GM19455 (cell line): ENCODE measurements around the gene TRIM26.

Experiments
- ATAC-seq: cut with Tn5 transposase; IDR thresholded peaks from one replicate; pipeline ENCODE4 v1.9.1; 2021; ENCODE audit not compliant: unreplicated experiment

TRIM26 gene

GRCh38 chr6:30211306-30211705, 1.9 kb downstream of the TRIM26 start:
- ATAC-seq = no peak

GRCh38 chr6:30207619-30208295, 5.4 kb downstream of the TRIM26 start:
- ATAC-seq = no peak

- no peak for ATAC-seq
Measured at GRCh38 chr6:30206799-30207618, 6.2 kb downstream of the TRIM26 start.

GRCh38 chr6:30206152-30206551, 7.1 kb downstream of the TRIM26 start:
- ATAC-seq = no peak

GRCh38 chr6:30204116-30204515, 9.1 kb downstream of the TRIM26 start:
- ATAC-seq = no peak

GRCh38 chr6:30202366-30202765, 10.8 kb downstream of the TRIM26 start:
- no peak for ATAC-seq

- ATAC-seq = no peak
Measured at GRCh38 chr6:30200551-30201281, 12.5 kb downstream of the TRIM26 start.

- ATAC-seq = no peak
Measured at GRCh38 chr6:30198166-30199084, 14.8 kb downstream of the TRIM26 start.

GRCh38 chr6:30196376-30196775, 16.8 kb downstream of the TRIM26 start:
- no peak for ATAC-seq

GRCh38 chr6:30195951-30196350, 17.3 kb downstream of the TRIM26 start:
- no peak for ATAC-seq

GRCh38 chr6:30194797-30195690, 18.2 kb downstream of the TRIM26 start:
- no peak for ATAC-seq

- no peak for ATAC-seq
Measured at GRCh38 chr6:30192076-30192475, 21.1 kb downstream of the TRIM26 start.

- ATAC-seq = no peak
Measured at GRCh38 chr6:30188541-30188940, 24.7 kb downstream of the TRIM26 start.

GRCh38 chr6:30185846-30186484, 27.2 kb downstream of the TRIM26 start:
- ATAC-seq = no peak

- ATAC-seq = no peak
Measured at GRCh38 chr6:30184417-30185031, 28.7 kb downstream of the TRIM26 start.

- no peak for ATAC-seq
Measured at GRCh38 chr6:30180145-30180544, 33.1 kb downstream of the TRIM26 start.

GRCh38 chr6:30178837-30179236, 34.4 kb downstream of the TRIM26 start:
- ATAC-seq = no peak

GRCh38 chr6:30175765-30176164, 37.4 kb downstream of the TRIM26 start:
- no peak for ATAC-seq

GRCh38 chr6:30172681-30173080, 40.5 kb downstream of the TRIM26 start:
- ATAC-seq = no peak
